ENCODE measurements around the gene VAV3.

- TF ChIP-seq POLR2A (IDR thresholded peaks at IDR 0.05) (no peak), CTCF (IDR thresholded peaks at IDR 0.05) (no peak)
Observed at GRCh38 chr1:107952989-107953388, 12.0 kb downstream of the VAV3 start.

Data from body of pancreas (tissue), 4 donors.